Stimulated activated CD8-positive, alpha-beta memory T cell treated with anti-CD3 and anti-CD28 coated beads, Interleukin-4, amount 100 ng/mL, for 1 hour (primary cell): Measurements from ENCODE around the gene CRELD2.

Source experiments
- DNase-seq, 2 donors: peaks; one replicate each; pipeline ENCODE4 v3.0.0-alpha.2; 2020; ENCODE audit warnings: low read depth in 2 of 2, low spot score in 1 of 2

CRELD2 gene

GRCh38 chr22:49955581-49956417 lies 37.4 kb downstream of the CRELD2 start:
- DNase-seq = no peak

DNA sequence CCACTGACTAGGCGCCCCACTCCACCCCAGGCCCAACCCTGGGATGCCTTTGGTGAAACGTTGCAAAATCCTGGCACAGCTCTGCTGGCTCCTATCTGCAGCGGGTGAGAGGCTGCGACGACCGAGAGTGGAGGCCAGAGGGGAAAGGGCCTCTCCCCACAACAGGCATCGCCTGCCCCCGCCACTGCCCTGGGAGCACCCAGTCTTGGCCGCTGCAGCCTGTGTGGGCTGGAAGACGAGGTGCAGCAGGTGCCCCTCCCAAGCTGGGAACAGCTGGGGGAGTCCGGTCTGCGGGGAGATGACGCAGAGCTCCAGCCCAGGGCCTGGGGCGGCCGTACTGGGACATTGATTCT lies 38.0 kb downstream of the CRELD2 start:
- DNase-seq = no peak

GRCh38 chr22:49956914-49957825 lies 38.7 kb downstream of the CRELD2 start:
- no peak for DNase-seq

- DNase-seq = no peak
Observed at GRCh38 chr22:49957826-49958365, 39.5 kb downstream of the CRELD2 start.

GRCh38 chr22:49958366-49958921 lies 40.0 kb downstream of the CRELD2 start:
- DNase-seq = no peak

GRCh38 chr22:49958931-49959781 lies 40.7 kb downstream of the CRELD2 start:
- DNase-seq = no peak

- DNase-seq = no peak
Observed at GRCh38 chr22:49959782-49960158, 41.3 kb downstream of the CRELD2 start.

- peak; percentile 67 to 81 for DNase-seq
Observed at GRCh38 chr22:49960159-49961004, 41.9 kb downstream of the CRELD2 start, which contains the start of gene PIM3. Gene PIM3, plus strand, starts transcription at chr22:49960772. Its CDS starts 176 bp downstream, at chr22:49960948.

DNA sequence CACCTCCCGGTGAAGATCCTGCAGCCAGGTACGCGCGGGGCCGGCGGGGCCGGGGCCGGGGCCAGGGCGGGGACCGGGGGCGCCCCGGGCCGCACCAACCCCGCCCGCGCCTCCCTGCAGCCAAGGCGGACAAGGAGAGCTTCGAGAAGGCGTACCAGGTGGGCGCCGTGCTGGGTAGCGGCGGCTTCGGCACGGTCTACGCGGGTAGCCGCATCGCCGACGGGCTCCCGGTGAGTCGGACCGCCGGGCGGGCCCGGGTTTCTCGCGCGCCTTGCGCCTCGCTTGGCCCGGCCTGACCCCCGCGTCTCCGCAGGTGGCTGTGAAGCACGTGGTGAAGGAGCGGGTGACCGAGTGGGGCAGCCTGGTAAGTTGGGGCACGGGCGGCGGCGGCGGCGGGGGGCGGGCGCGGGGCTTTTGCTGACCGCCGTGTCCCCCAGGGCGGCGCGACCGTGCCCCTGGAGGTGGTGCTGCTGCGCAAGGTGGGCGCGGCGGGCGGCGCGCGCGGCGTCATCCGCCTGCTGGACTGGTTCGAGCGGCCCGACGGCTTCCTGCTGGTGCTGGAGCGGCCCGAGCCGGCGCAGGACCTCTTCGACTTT lies 42.7 kb downstream of the CRELD2 start:
- no peak for DNase-seq

GRCh38 chr22:49961601-49962011 lies 43.2 kb downstream of the CRELD2 start:
- DNase-seq = no peak

DNA sequence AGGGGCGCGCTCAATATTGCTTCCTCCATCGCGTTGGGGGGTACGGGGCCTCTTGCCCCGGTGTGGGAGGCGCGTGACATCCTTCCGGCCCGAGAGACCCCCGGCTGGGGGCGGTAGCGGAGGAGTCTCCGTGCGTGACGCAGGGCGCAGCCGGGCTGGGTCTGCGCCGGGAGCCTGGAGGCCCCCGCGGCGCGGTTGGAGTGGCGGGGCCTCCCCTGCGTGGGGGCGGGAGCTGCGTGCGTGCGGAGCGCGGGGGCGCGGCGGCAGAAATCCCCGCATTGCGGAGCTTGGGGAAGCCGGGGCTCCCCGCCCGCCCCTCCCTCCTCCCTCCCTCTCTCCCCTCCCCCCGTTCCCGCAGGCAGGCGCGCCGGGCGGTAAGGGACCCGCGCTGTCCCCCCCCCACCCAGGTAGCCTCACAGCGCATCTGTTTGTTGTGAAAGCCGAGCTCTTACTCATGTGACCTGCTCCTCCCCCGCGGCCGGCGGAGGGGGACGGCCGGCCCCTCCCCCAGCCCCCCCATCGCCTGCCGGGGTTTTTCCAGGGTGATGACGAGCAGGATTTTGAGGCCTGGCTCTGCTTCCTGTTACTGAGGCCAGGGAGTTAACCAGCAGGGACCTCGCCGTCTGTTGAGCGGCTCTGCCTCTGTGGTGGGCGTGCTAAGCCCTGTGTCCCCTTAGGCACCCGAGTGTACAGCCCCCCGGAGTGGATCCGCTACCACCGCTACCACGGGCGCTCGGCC lies 43.7 kb downstream of the CRELD2 start:
- peak in 1 of 2 donors; percentile 64 for DNase-seq

DNA sequence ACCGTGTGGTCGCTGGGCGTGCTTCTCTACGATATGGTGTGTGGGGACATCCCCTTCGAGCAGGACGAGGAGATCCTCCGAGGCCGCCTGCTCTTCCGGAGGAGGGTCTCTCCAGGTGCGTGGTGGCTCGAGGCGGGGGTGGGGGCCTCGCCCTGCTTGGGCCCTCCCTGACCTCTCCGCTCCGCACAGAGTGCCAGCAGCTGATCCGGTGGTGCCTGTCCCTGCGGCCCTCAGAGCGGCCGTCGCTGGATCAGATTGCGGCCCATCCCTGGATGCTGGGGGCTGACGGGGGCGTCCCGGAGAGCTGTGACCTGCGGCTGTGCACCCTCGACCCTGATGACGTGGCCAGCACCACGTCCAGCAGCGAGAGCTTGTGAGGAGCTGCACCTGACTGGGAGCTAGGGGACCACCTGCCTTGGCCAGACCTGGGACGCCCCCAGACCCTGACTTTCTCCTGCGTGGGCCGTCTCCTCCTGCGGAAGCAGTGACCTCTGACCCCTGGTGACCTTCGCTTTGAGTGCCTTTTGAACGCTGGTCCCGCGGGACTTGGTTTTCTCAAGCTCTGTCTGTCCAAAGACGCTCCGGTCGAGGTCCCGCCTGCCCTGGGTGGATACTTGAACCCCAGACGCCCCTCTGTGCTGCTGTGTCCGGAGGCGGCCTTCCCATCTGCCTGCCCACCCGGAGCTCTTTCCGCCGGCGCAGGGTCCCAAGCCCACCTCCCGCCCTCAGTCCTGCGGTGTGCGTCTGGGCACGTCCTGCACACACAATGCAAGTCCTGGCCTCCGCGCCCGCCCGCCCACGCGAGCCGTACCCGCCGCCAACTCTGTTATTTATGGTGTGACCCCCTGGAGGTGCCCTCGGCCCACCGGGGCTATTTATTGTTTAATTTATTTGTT lies 44.6 kb downstream of the CRELD2 start:
- DNase-seq = no peak

DNA sequence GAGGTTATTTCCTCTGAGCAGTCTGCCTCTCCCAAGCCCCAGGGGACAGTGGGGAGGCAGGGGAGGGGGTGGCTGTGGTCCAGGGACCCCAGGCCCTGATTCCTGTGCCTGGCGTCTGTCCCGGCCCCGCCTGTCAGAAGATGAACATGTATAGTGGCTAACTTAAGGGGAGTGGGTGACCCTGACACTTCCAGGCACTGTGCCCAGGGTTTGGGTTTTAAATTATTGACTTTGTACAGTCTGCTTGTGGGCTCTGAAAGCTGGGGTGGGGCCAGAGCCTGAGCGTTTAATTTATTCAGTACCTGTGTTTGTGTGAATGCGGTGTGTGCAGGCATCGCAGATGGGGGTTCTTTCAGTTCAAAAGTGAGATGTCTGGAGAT lies 45.2 kb downstream of the CRELD2 start:
- no peak for DNase-seq

DNA sequence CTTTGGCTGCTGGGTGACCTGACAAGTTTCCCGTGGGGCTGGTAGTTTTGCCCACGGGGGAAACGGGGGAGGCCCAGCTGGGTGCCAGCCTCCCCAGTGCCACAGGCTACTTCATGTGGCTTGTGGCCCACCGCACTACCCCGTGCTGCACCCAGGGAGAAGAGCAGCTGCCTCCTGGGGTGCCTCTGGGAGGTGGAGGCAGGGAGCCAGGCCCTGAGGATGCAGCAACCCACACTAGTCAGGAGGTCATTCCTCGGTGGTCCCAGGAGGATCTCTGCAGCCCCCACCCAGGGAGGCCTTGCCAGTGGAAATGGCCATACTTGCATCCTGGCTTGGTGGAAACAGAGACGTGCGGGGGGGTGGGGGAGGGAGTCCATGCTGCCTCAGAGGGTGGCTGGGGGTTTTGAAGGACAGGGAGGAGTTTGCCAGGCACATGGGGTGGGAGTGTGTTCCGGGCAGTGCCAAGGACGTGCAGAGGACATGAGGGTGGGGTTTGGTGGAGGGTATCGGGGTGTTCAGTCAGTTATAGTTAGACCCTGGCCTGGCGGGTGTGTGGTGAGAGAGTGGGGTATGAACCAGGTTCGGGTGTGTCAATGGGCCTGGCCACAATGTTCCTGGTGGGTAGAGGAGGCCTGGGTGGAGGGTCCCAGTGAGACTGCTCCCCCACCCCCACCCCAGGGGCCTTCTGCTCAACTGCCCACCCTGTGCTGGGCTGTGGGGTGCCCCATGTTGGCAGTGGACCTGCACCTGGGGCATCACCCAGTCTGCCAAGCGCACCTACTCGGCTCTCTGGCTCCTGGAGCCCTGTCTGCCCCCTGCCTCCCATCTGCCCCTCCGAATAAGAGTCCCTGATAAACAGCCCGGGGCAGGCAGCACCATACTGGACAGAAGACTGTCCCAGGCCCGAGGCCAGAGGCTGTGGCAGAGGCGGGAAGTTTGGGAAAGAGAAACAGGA lies 46.0 kb downstream of the CRELD2 start:
- DNase-seq = no peak

DNA sequence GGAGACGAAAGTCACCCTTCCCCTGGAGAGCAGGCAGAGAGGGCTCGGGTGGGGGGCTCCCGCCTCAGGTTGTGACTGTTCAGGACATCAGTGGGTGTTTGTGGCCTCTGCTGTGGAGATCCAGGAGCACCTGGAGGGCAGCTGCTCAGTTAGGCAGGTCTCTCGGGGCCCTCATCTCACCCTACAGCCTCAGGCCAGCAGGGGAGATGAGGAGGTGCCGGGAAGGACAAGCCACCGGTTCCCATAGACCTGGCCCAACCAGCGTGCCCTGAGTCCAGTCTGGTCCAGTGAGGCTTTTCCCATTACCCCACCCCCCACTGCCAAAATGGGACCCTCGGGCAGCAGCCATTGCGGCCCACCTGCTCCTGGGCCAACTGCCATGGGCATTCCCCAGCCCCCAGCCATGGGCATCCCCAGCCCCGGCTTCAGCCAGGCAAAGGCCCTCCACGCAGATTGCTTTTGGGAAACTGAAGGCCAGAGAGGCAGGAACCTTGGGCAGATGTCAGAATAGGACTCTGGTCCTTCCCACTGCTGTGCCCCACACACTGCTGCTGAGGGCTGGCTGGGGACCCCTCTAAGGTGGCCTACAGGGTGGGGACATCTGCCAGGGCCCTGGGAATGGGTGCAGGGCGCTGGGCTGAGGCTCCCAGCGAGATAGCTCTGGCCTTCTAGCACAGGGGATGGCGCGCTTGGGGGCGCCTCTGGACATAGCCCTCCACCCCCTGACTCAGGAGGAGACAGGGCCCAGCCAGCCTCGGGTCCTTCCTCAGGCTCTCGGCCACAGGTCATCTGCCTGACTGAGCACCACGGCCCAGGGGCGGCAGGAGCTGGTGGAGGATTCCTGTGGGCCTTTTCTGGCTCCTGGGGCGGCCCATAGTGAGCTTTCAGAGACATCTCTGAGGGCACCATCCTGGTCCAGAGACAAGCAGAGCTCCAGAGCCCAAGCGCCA lies 46.9 kb downstream of the CRELD2 start:
- DNase-seq = no peak
